ENCODE data around the gene ACTG2.

The ACTG2 gene

GRCh38 chr2:73928963-73929347, 36.1 kb downstream of the ACTG2 start:
- Histone ChIP-seq H3K4me1 (ENCODE audit: control insufficient read depth in 5 of 5, insufficient read depth in 5 of 5, low read length in 5 of 5) (peaks cover 0 to 30% (median 27%) of the 10 kb centered on the region in 5 donors), H3K4me3 (ENCODE audit: low read depth in 1 of 5, low read length in 5 of 5) (no peak overlapping the region), H3K27me3 (ENCODE audit: control insufficient read depth in 5 of 5, insufficient read depth in 4 of 5, low read length in 5 of 5) (no peaks in the 10 kb centered on the region), H3K27ac (ENCODE audit: low read depth, low read length) (no peak overlapping the region), H3K9ac (ENCODE audit: low read length in 5 of 5) (no peak overlapping the region), H3K9me3 (ENCODE audit: control insufficient read depth in 5 of 5, low read length in 5 of 5) (no peaks in the 10 kb centered on the region), H3K36me3 (ENCODE audit: control insufficient read depth in 5 of 5, insufficient read depth in 5 of 5, low read length in 5 of 5) (peaks cover 0 to 12% (median 9%) of the 10 kb centered on the region in 5 donors)

- H3K9me3 ChIP-seq (ENCODE audit: control insufficient read depth in 5 of 5, low read length in 5 of 5) = no peaks in the 10 kb centered on the region
- H3K4me1 ChIP-seq (ENCODE audit: control insufficient read depth in 5 of 5, insufficient read depth in 5 of 5, low read length in 5 of 5) = peaks cover 0 to 30% (median 27%) of the 10 kb centered on the region in 5 donors
- H3K4me3 ChIP-seq (ENCODE audit: low read depth in 1 of 5, low read length in 5 of 5) = no peak overlapping the region
These were observed 37.6 kb downstream of the ACTG2 start for GRCh38 chr2:73930386-73930785.

DNA sequence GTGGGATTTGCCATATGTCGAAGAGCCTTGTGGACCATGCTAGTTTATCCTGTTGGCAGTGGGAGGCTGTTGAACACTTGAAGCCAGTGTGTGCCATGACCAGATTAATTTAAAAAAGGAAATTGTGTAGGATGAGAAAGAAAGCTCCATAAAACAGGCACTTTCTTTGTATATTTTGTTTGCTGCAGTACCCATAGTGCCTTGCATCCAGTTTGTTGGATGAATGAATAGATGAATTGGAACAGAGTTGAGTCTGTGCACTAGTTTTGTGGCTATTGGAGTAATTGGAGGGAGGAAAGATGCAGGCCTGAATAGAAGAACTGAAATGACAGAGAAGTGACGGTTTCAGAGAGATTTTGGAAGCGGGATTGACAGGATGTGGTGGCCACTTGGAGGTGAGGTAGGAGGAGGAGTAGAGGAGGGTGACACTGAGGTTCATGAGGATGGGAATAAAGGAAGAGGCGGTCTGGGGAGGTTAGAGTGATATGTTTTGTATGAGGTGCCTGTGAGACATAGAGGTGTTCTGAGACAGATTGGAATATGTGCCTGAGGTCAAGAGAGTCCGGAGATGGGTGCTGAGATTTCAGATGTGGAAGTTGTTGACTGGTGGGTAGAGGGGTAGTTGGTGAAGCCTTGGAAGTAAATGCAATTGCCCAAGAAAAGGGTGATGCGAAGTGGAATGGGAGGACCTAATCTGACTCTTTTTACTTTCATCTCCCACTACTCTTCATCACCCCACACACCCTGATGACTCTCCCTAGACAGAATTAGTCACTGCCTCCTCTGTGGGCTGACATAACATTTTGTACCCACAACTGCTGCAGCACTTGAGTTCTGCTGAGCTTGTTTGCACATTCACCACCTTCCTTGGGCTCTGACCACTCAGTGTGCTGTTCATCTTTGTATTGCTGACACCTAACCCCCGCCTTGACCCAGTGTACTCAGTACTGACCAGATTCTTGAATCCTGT, 39.0 kb downstream of the ACTG2 start:
- H3K9ac ChIP-seq (ENCODE audit: low read length in 5 of 5) = no peak overlapping the region
- H3K36me3 ChIP-seq (ENCODE audit: control insufficient read depth in 5 of 5, insufficient read depth in 5 of 5, low read length in 5 of 5) = peaks cover 5 to 18% (median 9%) of the 10 kb centered on the region in 5 donors
- no peak overlapping the region for H3K27ac ChIP-seq (ENCODE audit: low read depth, low read length)
- H3K9me3 ChIP-seq (ENCODE audit: control insufficient read depth in 5 of 5, low read length in 5 of 5) = no peaks in the 10 kb centered on the region
- peaks cover 0 to 28% (median 21%) of the 10 kb centered on the region in 5 donors for H3K4me1 ChIP-seq (ENCODE audit: control insufficient read depth in 5 of 5, insufficient read depth in 5 of 5, low read length in 5 of 5)
- no peak overlapping the region for H3K4me3 ChIP-seq (ENCODE audit: low read depth in 1 of 5, low read length in 5 of 5)
- no peaks in the 10 kb centered on the region for H3K27me3 ChIP-seq (ENCODE audit: control insufficient read depth in 5 of 5, insufficient read depth in 4 of 5, low read length in 5 of 5)

More at GRCh38 chr2:73930386-73930785, 37.6 kb downstream of the ACTG2 start:
- H3K9ac ChIP-seq (ENCODE audit: low read length in 5 of 5) = no peak overlapping the region
- no peaks in the 10 kb centered on the region for H3K27me3 ChIP-seq (ENCODE audit: control insufficient read depth in 5 of 5, insufficient read depth in 4 of 5, low read length in 5 of 5)
- H3K36me3 ChIP-seq (ENCODE audit: control insufficient read depth in 5 of 5, insufficient read depth in 5 of 5, low read length in 5 of 5) = peaks cover 0 to 15% (median 9%) of the 10 kb centered on the region in 5 donors
- H3K27ac ChIP-seq (ENCODE audit: low read depth, low read length) = no peak overlapping the region

DNA sequence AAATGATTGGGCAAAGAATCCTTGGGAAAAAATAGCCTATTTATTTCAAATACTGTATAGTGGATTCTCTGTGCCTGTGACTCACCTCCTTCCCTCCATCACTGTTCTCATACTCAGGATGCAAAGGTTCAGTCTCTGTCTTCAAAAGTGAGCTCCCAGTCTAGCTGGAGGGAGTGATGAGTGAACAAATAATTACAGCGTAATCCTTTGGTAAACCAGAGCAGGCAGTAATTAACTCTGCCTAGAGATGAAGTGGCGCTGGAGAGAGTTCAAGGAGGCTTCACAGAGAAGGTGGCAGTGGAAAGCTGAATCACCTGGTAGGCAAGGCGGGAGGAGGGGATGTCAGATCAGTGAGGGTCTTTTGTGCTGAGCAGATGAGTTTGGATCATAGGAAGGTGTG, 40.4 kb downstream of the ACTG2 start:
- no peaks in the 10 kb centered on the region for H3K9me3 ChIP-seq (ENCODE audit: control insufficient read depth in 5 of 5, low read length in 5 of 5)
- peaks cover 0 to 18% (median 10%) of the 10 kb centered on the region in 5 donors for H3K4me1 ChIP-seq (ENCODE audit: control insufficient read depth in 5 of 5, insufficient read depth in 5 of 5, low read length in 5 of 5)
- no peak overlapping the region for H3K4me3 ChIP-seq (ENCODE audit: low read depth in 1 of 5, low read length in 5 of 5)
- H3K27ac ChIP-seq (ENCODE audit: low read depth, low read length) = no peak overlapping the region
- H3K9ac ChIP-seq (ENCODE audit: low read length in 5 of 5) = no peak overlapping the region
- H3K36me3 ChIP-seq (ENCODE audit: control insufficient read depth in 5 of 5, insufficient read depth in 5 of 5, low read length in 5 of 5) = peaks cover 7 to 23% (median 9%) of the 10 kb centered on the region in 5 donors
- H3K27me3 ChIP-seq (ENCODE audit: control insufficient read depth in 5 of 5, insufficient read depth in 4 of 5, low read length in 5 of 5) = no peaks in the 10 kb centered on the region

- H3K4me1 ChIP-seq (ENCODE audit: control insufficient read depth in 5 of 5, insufficient read depth in 5 of 5, low read length in 5 of 5) = peaks cover 0 to 8% (median 2%) of the 10 kb centered on the region in 5 donors
- H3K4me3 ChIP-seq (ENCODE audit: low read depth in 1 of 5, low read length in 5 of 5) = no peak overlapping the region
- H3K27me3 ChIP-seq (ENCODE audit: control insufficient read depth in 5 of 5, insufficient read depth in 4 of 5, low read length in 5 of 5) = no peaks in the 10 kb centered on the region
- H3K9ac ChIP-seq (ENCODE audit: low read length in 5 of 5) = no peak overlapping the region
- H3K36me3 ChIP-seq (ENCODE audit: control insufficient read depth in 5 of 5, insufficient read depth in 5 of 5, low read length in 5 of 5) = peaks cover 9 to 26% (median 12%) of the 10 kb centered on the region in 5 donors
- H3K9me3 ChIP-seq (ENCODE audit: control insufficient read depth in 5 of 5, low read length in 5 of 5) = no peaks in the 10 kb centered on the region
- H3K27ac ChIP-seq (ENCODE audit: low read depth, low read length) = no peak overlapping the region
These were observed 42.8 kb downstream of the ACTG2 start for GRCh38 chr2:73935641-73936040.

- Histone ChIP-seq H3K27ac (ENCODE audit: low read depth, low read length) (no peak overlapping the region), H3K9me3 (ENCODE audit: control insufficient read depth in 5 of 5, low read length in 5 of 5) (no peaks in the 10 kb centered on the region), H3K4me3 (ENCODE audit: low read depth in 1 of 5, low read length in 5 of 5) (no peak overlapping the region), H3K36me3 (ENCODE audit: control insufficient read depth in 5 of 5, insufficient read depth in 5 of 5, low read length in 5 of 5) (peaks cover 9 to 29% (median 12%) of the 10 kb centered on the region in 5 donors), H3K9ac (ENCODE audit: low read length in 5 of 5) (no peak overlapping the region), H3K4me1 (ENCODE audit: control insufficient read depth in 5 of 5, insufficient read depth in 5 of 5, low read length in 5 of 5) (peaks cover 0 to 7% (median 0%) of the 10 kb centered on the region in 5 donors), H3K27me3 (ENCODE audit: control insufficient read depth in 5 of 5, insufficient read depth in 4 of 5, low read length in 5 of 5) (no peaks in the 10 kb centered on the region)
These were observed 44.5 kb downstream of the ACTG2 start for GRCh38 chr2:73937103-73937885.

GRCh38 chr2:73937899-73938298, 45.1 kb downstream of the ACTG2 start:
- H3K27me3 ChIP-seq (ENCODE audit: control insufficient read depth in 5 of 5, insufficient read depth in 4 of 5, low read length in 5 of 5) = no peaks in the 10 kb centered on the region
- peaks cover 0 to 4% (median 0%) of the 10 kb centered on the region in 5 donors for H3K4me1 ChIP-seq (ENCODE audit: control insufficient read depth in 5 of 5, insufficient read depth in 5 of 5, low read length in 5 of 5)
- H3K27ac ChIP-seq (ENCODE audit: low read depth, low read length) = no peak overlapping the region
- H3K9ac ChIP-seq (ENCODE audit: low read length in 5 of 5) = no peak overlapping the region
- peaks cover 3 to 24% (median 12%) of the 10 kb centered on the region in 5 donors for H3K36me3 ChIP-seq (ENCODE audit: control insufficient read depth in 5 of 5, insufficient read depth in 5 of 5, low read length in 5 of 5)
- H3K9me3 ChIP-seq (ENCODE audit: control insufficient read depth in 5 of 5, low read length in 5 of 5) = no peaks in the 10 kb centered on the region
- no peak overlapping the region for H3K4me3 ChIP-seq (ENCODE audit: low read depth in 1 of 5, low read length in 5 of 5)

DNA sequence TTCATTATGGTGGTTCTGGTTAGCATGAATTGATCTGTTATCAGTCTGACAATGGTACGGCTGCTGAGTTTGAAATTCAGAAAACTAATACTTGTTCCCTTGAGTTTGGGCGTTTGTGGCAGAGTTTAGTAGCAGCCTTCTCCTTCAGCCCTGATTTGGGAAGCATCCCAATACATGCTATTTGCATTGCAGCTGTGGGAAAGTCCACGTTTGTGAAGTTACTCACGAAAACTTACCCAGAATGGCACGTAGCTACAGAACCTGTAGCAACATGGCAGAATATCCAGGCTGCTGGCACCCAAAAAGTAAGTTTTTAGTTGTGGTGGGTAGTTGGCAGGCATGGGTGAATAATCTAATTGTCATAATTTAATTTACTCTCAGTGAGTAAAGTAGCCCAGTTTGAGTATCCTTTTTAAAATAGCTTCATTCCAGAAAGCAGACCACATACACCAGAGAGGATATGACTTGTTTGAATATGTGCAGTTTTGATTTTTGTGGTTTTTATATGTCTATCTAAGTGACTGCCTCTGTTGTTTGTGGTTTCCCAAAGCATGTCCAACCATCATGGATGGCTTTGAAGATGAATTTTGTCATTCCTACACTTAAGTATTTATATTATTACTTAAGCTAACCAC, 46.0 kb downstream of the ACTG2 start:
- no peak overlapping the region for H3K4me3 ChIP-seq (ENCODE audit: low read depth in 1 of 5, low read length in 5 of 5)
- H3K36me3 ChIP-seq (ENCODE audit: control insufficient read depth in 5 of 5, insufficient read depth in 5 of 5, low read length in 5 of 5) = peaks cover 0 to 21% (median 12%) of the 10 kb centered on the region in 5 donors
- H3K27ac ChIP-seq (ENCODE audit: low read depth, low read length) = no peak overlapping the region
- no peaks in the 10 kb centered on the region for H3K27me3 ChIP-seq (ENCODE audit: control insufficient read depth in 5 of 5, insufficient read depth in 4 of 5, low read length in 5 of 5)
- H3K9me3 ChIP-seq (ENCODE audit: control insufficient read depth in 5 of 5, low read length in 5 of 5) = no peaks in the 10 kb centered on the region
- H3K9ac ChIP-seq (ENCODE audit: low read length in 5 of 5) = no peak overlapping the region
- H3K4me1 ChIP-seq (ENCODE audit: control insufficient read depth in 5 of 5, insufficient read depth in 5 of 5, low read length in 5 of 5) = peaks cover 0 to 4% (median 0%) of the 10 kb centered on the region in 5 donors

DNA sequence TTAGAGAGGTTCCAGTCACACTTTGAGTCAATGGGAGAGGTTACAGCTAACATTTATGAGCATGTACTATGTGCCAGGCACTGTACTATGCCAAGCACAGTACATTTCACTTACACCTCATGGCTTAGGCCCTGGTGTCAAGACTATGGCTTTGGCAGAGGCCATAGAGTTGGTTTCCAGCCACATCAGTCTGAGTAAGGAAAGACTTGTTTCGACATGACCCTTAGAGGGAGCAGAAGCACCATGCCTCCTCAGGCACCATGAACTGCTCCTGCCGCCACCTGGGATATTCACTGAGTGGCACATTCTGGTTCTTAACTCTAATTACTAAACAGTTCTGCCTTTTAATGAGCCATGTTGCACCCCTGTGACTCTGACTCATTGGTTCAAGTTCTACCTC, 46.6 kb downstream of the ACTG2 start:
- H3K27ac ChIP-seq (ENCODE audit: low read depth, low read length) = no peak overlapping the region
- no peak overlapping the region for H3K4me3 ChIP-seq (ENCODE audit: low read depth in 1 of 5, low read length in 5 of 5)
- peaks cover 0 to 21% (median 12%) of the 10 kb centered on the region in 5 donors for H3K36me3 ChIP-seq (ENCODE audit: control insufficient read depth in 5 of 5, insufficient read depth in 5 of 5, low read length in 5 of 5)
- no peak overlapping the region for H3K9ac ChIP-seq (ENCODE audit: low read length in 5 of 5)
- peaks cover 0 to 4% (median 0%) of the 10 kb centered on the region in 5 donors for H3K4me1 ChIP-seq (ENCODE audit: control insufficient read depth in 5 of 5, insufficient read depth in 5 of 5, low read length in 5 of 5)
- no peaks in the 10 kb centered on the region for H3K27me3 ChIP-seq (ENCODE audit: control insufficient read depth in 5 of 5, insufficient read depth in 4 of 5, low read length in 5 of 5)
- H3K9me3 ChIP-seq (ENCODE audit: control insufficient read depth in 5 of 5, low read length in 5 of 5) = no peaks in the 10 kb centered on the region

Data from subcutaneous abdominal adipose tissue (tissue), 5 donors.